HG03135 (cell line): ENCODE data around the gene NDST4.

ENCODE experiments used
- ATAC-seq: cut with Tn5 transposase; IDR thresholded peaks from one replicate; pipeline ENCODE4 v1.9.1; 2021; ENCODE audit warnings: mild to moderate bottlenecking, moderate library complexity; ENCODE audit not compliant: unreplicated experiment

NDST4 gene

DNA sequence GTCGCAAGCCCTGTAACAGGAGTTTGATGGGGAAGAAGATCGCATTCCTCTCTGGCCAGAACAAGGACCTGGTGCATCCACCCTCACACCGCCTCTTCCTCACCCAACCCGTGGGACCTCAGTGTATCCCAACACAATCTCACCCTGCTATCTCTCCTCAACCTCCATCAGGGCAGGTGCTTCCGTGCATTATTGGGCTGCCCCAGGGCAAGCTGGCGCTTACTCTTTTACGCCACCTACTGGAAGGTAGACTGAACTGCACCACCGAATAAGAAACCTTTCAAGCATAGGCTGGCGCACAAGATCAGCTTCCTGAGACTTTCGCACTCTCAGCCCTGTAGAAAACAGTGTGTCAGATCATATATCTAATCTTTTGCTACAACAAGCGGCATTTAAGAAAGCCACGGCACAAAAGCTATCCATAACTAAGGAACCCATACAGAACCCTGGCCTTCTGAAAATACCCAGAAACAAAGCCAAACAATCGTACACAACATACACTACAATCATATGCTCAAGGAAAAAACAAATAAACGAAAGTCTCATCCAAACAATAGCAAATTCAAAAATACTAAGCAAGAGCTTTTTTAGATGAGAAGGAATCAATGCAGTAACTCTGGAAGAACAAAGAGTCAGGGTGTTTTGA lies 305.5 kb downstream of the NDST4 start:
- ATAC-seq: peak; percentile 98

GRCh38 chr4:114807357-114807756 lies 306.1 kb downstream of the NDST4 start:
- ATAC-seq: peak; percentile 34

GRCh38 chr4:114791976-114792375 lies 321.4 kb downstream of the NDST4 start:
- ATAC-seq: no peak

DNA sequence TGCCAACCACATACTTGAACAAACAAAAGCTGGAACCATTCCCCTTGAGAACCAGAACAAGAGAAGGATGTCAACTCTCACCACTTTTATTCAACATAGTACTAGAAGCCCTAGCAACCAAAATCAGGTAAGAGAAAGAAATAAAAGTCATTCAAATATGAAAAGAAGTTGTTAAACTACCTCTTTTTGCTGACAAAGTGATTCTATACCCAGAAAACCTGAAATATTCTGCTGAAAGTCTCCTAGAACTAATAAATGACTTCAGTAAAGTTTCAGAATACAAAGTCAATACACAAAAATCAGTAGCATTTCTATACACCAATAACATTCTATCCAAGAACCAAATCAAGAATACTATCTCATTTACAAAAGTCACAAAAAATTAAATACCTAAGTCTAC lies 327.9 kb downstream of the NDST4 start:
- ATAC-seq: no peak

DNA sequence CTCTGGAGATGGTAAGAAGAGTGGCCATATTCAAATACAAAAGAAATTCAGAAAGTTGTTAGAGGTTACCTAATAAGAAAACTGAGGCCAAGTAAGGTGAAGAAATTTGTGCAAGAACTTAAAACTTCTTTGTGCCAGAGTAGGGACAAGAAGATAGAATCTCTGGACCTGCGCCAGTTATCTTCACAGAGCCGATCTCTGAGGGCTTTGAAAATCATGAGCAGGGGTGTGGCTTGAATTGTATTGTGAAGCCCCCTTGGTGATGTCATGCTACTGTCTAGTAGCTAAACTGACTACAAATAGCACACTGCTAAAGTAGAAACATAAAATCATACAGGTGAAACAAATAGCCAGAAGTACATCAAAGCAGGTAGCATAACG lies 330.2 kb downstream of the NDST4 start:
- no peak for ATAC-seq

GRCh38 chr4:114782415-114783214 lies 330.8 kb downstream of the NDST4 start:
- ATAC-seq: no peak

DNA sequence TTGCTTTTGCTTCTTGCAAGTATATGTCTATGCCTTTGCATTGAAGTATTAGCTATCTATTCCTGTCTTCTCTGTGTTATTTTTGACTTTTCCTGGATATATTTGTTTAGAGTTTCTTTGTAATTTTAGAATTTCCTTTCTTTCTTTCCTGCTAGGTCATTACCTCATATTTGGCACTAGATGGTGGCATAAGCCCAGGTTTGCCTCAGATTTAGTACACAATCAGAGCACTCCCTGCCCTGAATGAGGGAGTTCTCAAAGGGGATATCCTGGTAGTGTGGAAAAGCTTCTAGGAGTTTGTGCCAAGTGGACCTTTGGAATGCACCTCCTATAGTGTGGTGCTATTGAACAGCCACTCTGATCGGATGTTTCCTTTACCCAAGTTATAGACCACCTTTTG lies 333.2 kb downstream of the NDST4 start:
- no peak for ATAC-seq
